Stimulated activated CD4-positive, alpha-beta T cell treated with anti-CD3 and anti-CD28 coated beads, TNF-alpha, amount 100 ng/mL, for 48 hours (primary cell): ENCODE results near the gene PODNL1.
A peak's percentile ranks its signal among the peaks of the same experiment; 100 is the strongest.

Experiments
- DNase-seq, 3 donors: peaks; one replicate each; pipeline ENCODE4 v3.0.0-alpha.2; 2020; ENCODE audit warnings: low read depth in 3 of 3

PODNL1 gene

DNA sequence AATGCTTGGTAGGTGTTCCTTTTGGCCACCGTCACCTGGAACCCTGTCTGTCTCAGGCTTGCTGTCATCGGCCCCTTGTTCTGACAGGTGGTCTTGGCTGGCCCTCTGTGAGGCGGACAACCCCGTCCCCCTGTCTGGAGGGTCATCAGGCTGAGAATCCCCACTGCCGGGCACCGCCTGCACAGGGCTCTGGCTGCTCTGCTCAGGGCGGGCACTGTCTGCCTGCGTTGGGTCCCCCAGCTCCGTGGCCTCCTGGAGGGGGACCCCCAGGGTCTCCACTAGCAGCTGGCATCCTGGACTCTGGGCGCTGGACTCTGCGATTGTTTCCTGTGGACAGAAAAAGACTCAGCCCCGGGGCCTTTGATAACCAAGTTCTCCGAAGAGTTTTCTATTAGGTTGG lies 48.1 kb downstream of the PODNL1 start:
- DNase-seq, result no peak

DNA sequence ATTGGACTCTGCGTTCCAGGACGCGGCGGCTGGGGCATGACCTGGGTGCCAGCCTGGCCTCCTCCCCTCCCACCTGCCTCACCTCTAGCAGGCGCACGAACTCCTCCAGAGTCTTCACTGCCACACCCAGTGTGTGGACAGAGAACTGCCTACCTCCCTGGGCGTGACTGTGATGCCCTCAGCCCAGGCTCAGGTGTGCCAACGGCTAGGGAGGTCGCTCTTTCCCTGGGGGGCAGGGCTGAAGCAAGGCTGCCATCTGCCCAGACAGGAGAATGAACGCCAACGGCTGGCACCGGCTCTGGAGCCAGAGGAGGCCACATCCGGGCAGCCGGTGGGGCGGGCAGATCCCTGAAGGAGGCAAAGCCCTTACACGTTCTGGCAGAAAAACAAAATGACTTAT lies 49.9 kb downstream of the PODNL1 start:
- no peak for DNase-seq

- no peak for DNase-seq
Measured at GRCh38 chr19:13887517-13887916, 50.7 kb downstream of the PODNL1 start.

DNA sequence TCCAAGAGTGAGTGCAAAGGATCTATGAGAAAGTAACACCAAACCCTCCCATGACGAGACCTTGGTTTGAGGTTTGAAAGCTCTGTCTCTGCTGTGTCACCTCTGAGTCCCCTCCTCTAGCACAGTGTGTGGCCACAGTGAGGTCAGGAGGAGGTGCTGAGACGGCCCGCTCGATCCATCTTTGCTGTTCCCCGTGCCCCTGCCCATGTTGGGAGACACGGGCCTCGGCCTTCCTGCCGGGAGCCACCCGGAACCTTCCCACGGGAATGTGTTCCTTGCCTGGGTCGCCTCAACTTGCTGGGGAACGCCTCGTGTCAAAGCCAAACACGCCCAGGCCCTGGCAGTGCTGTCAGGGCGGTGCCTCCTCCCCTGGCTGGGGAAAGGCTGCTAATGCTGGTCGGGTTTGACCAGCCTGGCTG lies 51.2 kb downstream of the PODNL1 start:
- no peak for DNase-seq

DNA sequence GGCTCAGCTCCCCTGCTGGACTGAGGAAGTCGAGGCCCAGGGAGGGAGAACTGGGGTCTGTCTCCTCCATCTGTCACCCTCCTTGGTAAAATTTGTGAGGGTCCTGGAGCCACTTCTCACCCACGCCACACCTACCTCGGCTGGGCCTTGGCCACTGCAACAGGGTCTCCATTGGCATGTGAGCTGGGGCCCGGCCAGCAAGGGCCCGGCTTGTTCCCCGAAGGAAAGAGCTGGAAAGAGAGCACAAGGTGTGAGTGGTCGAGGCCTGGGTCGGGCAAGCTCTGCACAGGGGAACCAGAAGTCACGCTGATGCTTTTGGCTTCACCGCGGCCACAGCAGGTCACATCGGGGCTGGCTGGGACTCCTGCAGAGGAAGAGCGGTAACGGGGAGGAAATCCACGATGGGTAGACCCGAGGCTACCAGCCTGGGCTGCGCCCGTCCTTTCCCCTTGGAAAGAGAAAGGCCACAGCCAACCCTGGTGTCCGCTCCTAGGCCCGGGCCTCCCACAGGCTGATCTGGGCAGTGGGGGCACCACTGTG lies 52.3 kb downstream of the PODNL1 start:
- no peak for DNase-seq

- no peak for DNase-seq
Measured at GRCh38 chr19:13884726-13885591, 53.3 kb downstream of the PODNL1 start.

- DNase-seq, result no peak
Measured at GRCh38 chr19:13883516-13884064, 54.6 kb downstream of the PODNL1 start.

GRCh38 chr19:13882836-13883235 lies 55.4 kb downstream of the PODNL1 start:
- no peak for DNase-seq

GRCh38 chr19:13882419-13882795 lies 55.8 kb downstream of the PODNL1 start:
- DNase-seq, result no peak

DNA sequence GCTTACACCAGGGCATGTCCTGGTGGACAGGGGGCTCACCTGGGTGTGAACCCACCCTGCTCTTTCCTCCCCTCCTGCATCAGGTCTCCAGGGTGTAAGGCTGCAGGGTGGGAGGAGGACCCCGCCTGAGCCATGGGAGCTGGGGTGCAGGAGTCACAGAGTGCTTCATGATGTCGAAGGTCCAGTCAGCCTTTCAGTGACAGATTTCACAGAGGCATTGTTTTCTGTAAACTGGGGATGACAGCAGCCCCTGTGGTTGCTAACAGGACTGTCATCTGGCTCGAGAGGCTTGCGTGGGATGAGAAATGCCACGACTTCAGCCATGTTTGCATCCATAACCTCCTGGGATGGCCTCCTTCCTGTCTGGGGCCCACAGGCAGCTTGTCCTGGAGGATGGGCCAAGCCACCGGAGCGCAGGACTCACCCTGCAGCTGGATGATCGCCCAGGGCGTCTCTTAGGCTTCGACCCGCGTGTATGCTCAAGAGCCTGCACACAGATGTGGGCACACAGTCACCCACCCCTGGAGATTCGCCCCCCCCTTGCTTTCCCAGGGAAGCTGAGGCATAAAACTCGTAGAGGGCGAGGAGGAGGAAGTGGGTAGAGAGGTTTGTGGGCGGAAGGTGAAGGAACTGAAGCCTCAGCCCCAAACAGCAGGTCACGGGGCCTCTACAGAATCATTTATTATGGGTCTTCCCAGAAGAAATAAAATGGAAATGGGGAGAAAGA lies 56.4 kb downstream of the PODNL1 start:
- DNase-seq, result peak in 1 of 3 donors; percentile 37

DNA sequence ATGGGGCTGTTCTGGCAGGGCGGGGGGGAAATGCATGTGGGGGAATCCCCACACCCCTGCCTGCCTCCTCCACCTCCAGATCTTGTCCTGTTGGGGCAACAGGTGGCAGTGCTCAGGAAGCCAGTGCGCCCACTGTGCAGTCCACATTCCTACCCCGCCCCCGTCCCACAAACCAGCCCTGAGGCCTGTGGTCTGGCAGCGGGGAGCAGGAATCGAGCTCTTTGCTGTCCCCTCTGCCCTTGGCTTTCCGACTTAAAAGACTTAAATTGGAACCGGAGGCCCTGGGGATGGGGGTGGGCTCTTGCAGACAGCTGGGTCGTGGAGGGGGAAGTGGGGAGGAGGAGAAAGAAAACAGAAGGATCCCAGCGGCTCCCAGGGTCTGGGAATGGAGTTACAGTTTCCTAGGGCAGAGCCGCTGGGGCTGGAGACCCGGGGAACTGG lies 56.9 kb downstream of the PODNL1 start:
- DNase-seq, result no peak
